HG03521 (cell line): ENCODE results near the gene OR5AU1.

Experiments used
- ATAC-seq: cut with Tn5 transposase; IDR thresholded peaks from one replicate; pipeline ENCODE4 v1.9.1; 2021; ENCODE audit warnings: mild to moderate bottlenecking, moderate library complexity; ENCODE audit not compliant: unreplicated experiment

OR5AU1 gene

DNA sequence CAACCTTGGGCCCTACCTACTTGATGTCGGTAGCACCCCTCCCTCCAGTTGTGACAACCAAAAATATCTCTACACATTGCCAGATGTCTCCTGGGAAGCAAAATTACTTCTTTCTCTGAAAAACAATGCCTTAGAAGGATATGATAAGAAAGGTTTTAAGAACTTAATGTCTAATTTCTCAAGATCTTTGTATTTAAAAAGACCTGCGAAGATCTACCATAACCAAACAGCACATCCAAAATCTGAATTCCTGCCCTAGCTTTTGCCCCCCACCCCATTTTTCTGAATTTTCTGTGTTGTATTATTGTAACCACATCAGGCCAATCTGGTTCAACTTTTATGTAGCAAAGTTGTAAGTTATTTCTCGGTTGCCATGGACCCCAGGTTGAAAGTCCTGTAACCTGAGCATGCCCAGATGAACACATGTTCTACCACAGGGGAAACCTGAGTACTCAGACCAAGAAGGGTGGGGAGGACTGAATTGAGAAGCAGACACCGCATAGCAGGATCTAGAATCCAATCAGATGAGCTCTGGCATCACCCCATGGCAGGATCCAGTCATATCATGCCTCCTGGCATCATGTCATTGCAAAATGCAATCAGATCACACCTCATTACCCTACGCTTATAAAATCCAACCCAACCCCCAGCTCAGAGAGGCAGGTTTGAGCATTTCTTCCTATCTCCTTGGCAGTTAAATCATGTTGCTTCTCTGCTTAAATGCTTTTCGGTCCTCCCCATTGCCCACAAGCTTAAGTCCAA, 46.3 kb downstream of the OR5AU1 start:
- no peak for ATAC-seq

DNA sequence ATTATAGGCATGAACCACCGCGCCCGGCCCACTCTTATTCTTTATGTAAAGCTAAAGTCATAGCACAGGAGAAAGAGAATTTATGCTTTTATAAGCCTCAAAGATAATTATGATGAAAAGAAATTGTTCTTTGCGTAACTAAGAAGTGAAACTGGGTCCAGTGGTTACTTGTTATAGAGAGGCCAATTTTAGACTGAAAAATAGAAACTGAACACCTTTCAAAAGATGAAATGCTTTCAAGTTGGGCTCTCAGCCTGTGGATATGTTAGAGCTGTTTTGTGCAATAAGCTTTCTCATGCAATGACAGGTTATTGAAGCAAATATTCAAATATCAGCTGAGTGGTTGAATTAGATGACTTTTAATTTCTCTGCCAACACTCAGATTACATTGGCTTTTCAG, 47.1 kb downstream of the OR5AU1 start:
- ATAC-seq = no peak

DNA sequence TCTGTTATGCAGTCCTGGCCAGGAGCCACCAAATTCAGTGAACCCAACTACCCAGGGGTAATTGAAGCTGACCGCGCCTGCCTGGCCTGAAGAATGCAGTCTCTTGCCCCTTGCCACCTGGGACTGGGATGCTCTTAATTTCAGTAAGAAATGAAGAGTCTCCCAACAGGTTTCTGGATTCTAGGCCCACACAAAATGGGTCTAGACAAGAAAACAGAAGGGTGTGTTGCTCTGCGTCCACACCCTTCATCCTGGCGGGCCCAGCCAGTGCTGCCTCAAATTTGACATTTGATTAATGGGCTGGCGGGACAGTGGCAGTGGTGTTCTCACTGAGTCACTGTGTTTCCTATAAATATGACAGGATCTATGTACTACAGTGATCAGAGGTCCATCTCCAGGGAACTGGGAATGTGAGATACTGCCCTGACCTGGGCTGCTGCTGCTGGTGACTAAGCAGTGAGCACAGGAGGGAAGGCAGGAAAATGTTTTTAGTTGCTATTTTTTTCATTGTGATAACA, 48.5 kb downstream of the OR5AU1 start:
- no peak for ATAC-seq

DNA sequence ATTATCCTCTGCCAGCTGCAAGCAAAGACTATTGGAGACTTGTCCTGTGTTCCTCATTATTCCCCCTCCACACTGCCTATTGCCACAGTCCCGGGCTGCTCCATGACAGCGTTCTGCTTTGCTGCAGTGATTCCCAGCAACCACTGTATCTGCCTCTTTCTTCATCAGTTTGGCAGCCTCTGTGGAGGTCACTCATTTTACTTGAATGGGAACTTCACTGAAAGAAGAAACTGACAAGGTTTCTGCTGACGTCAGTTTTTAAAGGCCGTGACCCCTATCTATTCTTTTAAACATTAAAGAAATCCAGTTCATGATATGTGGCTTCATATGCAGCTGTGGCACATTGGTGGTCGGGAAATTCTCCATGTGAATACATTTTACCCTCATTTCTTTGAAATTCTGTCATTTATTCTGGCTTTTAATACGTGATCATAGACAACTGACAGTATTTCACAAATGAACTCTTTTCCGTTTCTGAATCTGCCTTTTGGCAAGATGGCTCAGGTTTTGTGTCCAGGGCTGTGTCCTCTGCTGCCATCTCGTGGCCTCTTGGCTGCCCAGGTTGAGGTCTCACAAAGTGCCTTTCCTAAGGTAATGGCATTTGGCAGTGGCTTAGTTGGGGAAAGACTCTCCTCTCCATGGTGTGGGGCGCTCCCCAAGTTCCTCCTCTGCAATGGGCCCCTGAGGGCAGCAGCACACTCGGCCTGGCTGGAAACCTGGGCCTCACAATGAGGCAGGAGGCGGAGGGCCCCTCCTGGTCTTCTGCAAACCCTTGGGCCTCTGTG, 49.2 kb downstream of the OR5AU1 start:
- no peak for ATAC-seq

DNA sequence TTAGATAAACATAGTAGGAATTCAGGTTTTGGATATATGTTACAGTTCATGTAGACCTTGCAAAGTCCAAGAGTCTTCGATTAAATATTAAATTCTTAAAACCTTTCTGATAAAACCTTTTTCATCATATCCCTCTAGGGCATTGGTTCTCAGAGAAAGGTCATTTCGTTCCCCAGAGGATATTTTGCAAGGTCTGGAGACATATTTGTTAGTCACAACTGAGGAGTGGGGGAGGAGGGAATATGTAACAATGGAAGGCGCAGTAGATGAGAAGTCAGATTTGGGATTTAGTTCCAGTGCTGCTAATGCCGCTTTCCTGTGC, 49.7 kb downstream of the OR5AU1 start:
- ATAC-seq = no peak

DNA sequence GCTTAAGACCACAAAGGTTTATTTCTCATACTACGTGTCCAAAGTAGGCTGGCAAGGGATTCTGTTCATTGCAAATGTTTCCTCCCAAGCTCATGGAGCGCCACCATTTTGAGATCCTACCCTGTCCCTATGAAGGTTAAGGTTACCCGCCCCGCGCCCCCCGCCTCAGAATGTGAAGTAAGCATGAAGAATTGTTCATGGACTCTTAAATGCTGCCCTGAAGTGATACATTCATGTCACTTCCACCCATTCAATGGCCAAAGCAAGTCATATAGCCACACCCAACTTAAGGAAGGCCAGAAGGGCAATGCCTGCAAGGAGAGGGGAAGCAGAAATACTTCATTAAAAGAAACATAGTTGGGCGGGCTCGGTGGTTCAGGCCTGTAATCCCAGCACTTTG, 50.8 kb downstream of the OR5AU1 start:
- ATAC-seq = no peak
